ENCODE measurements around the gene RASSF4. TPM values are rescaled to one million over a fixed set of nuclear protein-coding genes. Genes with fewer than 3 reads are reported as not detected.

RASSF4 gene
- total RNA-seq, 1 donor from 2014 or later = 83.0 TPM

DNA sequence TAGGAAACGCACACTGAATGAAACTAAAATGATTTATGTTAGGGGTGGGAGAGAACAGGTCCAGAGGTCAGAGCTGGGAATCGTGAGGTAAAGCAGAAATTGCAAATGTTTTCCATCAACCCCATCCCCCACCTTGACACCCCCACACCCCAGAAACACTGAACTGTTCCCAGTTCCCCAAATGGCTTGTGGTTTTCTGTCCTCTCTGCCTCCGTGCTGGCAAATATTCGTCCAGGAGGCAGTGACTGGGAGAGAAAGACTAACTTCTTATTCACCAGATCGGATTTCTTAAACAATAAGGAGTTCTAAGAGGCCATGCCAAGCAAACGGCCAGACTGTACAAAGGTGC is 730 bp upstream of the RASSF4 start:
- H3K27me3 ChIP-seq (ENCODE audit: insufficient read depth, low read length) = no peaks in the 10 kb centered on the region
- H3K36me3 ChIP-seq (ENCODE audit: insufficient read depth, low read length) = no peaks in the 10 kb centered on the region
- Mint-ChIP-seq H3K4me3 (ENCODE audit: unreplicated experiment) (peak overlapping the region; percentile 92), H3K9me3 (ENCODE audit: unreplicated experiment) (peaks cover 3% of the 10 kb centered on the region), H3K4me1 (ENCODE audit: low read depth, unreplicated experiment) (peaks cover 52% of the 10 kb centered on the region), H3K27me3 (ENCODE audit: low read depth, unreplicated experiment) (no peaks in the 10 kb centered on the region), H3K27ac (ENCODE audit: unreplicated experiment) (peak overlapping the region; percentile 89), H3K36me3 (ENCODE audit: low read depth, unreplicated experiment) (peaks cover 17% of the 10 kb centered on the region)
- H4K20me1 ChIP-seq (ENCODE audit: insufficient read depth, low read length) = no peaks in the 10 kb centered on the region
- no peak for FAIRE-seq
- H3K9me3 ChIP-seq (ENCODE audit: insufficient read depth, low read depth, low read length) = no peaks in the 10 kb centered on the region
- TF ChIP-seq, protein P1, sequence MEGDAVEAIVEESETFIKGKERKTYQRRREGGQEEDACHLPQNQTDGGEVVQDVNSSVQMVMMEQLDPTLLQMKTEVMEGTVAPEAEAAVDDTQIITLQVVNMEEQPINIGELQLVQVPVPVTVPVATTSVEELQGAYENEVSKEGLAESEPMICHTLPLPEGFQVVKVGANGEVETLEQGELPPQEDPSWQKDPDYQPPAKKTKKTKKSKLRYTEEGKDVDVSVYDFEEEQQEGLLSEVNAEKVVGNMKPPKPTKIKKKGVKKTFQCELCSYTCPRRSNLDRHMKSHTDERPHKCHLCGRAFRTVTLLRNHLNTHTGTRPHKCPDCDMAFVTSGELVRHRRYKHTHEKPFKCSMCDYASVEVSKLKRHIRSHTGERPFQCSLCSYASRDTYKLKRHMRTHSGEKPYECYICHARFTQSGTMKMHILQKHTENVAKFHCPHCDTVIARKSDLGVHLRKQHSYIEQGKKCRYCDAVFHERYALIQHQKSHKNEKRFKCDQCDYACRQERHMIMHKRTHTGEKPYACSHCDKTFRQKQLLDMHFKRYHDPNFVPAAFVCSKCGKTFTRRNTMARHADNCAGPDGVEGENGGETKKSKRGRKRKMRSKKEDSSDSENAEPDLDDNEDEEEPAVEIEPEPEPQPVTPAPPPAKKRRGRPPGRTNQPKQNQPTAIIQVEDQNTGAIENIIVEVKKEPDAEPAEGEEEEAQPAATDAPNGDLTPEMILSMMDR (IDR thresholded peaks at IDR 0.05; ENCODE audit: insufficient read depth, low read depth, low read length) = no peak
- no peak for TF ChIP-seq EZH2 (IDR thresholded peaks at IDR 0.05; ENCODE audit: insufficient read depth, low read length)
- H3K4me1 ChIP-seq (ENCODE audit: insufficient read depth, low read length) = peaks cover 24% of the 10 kb centered on the region
- H3K27ac ChIP-seq (ENCODE audit: low read depth, low read length) = peak overlapping the region; percentile 83
- peak overlapping the region; percentile 91 for H2AFZ ChIP-seq (ENCODE audit: low read depth, low read length)
- H3K4me3 ChIP-seq (ENCODE audit: insufficient read depth, low read depth, low read length) = peak overlapping the region; percentile 74
- peak overlapping the region; percentile 90 for H3K9ac ChIP-seq (ENCODE audit: low read length)
- H3K4me2 ChIP-seq (ENCODE audit: low read length) = peak overlapping the region; percentile 95
- H3K79me2 ChIP-seq (ENCODE audit: insufficient read depth, low read length) = no peaks in the 10 kb centered on the region
- DNase-seq (ENCODE audit: low read depth) = no peak

DNA sequence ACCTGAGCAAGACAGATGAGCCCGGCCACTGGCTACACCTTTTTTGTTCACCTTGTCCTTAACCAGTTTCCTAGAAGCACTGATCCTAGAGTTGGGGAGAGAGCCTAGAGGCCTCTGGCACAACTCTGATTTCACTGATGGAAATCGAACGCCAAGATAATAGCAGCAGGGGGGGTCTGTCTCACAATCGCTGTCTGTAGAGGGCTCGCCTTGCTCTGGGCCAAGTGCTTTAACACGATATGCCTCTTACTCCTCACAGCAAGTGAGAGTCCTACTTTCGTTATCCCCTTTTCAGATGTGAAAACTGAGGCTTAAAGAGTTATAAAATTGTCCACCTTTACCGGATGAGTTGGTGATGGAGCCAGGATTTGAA is 472 bp downstream of the RASSF4 start:
- no peak overlapping the region for H3K27ac Mint-ChIP-seq (ENCODE audit: unreplicated experiment)

More for the DNA sequence above, 472 bp downstream of the RASSF4 start:
- Mint-ChIP-seq H3K27me3 (ENCODE audit: low read depth, unreplicated experiment) (no peaks in the 10 kb centered on the region), H3K4me1 (ENCODE audit: low read depth, unreplicated experiment) (peaks cover 59% of the 10 kb centered on the region), H3K36me3 (ENCODE audit: low read depth, unreplicated experiment) (peaks cover 17% of the 10 kb centered on the region), H3K9me3 (ENCODE audit: unreplicated experiment) (peaks cover 3% of the 10 kb centered on the region), H3K4me3 (ENCODE audit: unreplicated experiment) (peak overlapping the region; percentile 90)
- peak overlapping the region; percentile 90 for H2AFZ ChIP-seq (ENCODE audit: low read depth, low read length)
- FAIRE-seq = no peak
- H3K9me3 ChIP-seq (ENCODE audit: insufficient read depth, low read depth, low read length) = no peaks in the 10 kb centered on the region
- no peaks in the 10 kb centered on the region for H3K36me3 ChIP-seq (ENCODE audit: insufficient read depth, low read length)
- peak overlapping the region; percentile 63 for H3K4me3 ChIP-seq (ENCODE audit: insufficient read depth, low read depth, low read length)
- H3K9ac ChIP-seq (ENCODE audit: low read length) = peak overlapping the region; percentile 61
- no peak for TF ChIP-seq EZH2 (IDR thresholded peaks at IDR 0.05; ENCODE audit: insufficient read depth, low read length)
- TF ChIP-seq, protein P1 (IDR thresholded peaks at IDR 0.05; ENCODE audit: insufficient read depth, low read depth, low read length) = no peak
- H3K79me2 ChIP-seq (ENCODE audit: insufficient read depth, low read length) = no peaks in the 10 kb centered on the region
- H3K27me3 ChIP-seq (ENCODE audit: insufficient read depth, low read length) = no peaks in the 10 kb centered on the region
- DNase-seq (ENCODE audit: low read depth) = no peak
- H3K4me2 ChIP-seq (ENCODE audit: low read length) = peak overlapping the region; percentile 95
- H3K4me1 ChIP-seq (ENCODE audit: insufficient read depth, low read length) = peaks cover 33% of the 10 kb centered on the region
- no peak overlapping the region for H3K27ac ChIP-seq (ENCODE audit: low read depth, low read length)
- no peaks in the 10 kb centered on the region for H4K20me1 ChIP-seq (ENCODE audit: insufficient read depth, low read length)

Data from astrocyte (in vitro differentiated cells and primary cell).